HL-60/S4 treated with retinoic acid at 250 ng/mL for 4 days and 3 days (cell line): ENCODE data around the gene ATF7.

ENCODE experiments used
- in situ Hi-C: fragments of 300-500 bp; cut with MboI; formaldehyde crosslinking; loops from 2 replicates; pipeline ENCODE4 v1.7.0; 2022; ENCODE audit warnings: low sequenced_read_pairs

The ATF7 gene

GRCh38 chr12:53532524-53533445, 93.4 kb downstream of the ATF7 start:
- in situ Hi-C loops = no loop called here

- in situ Hi-C loops = no loop called here
Observed at GRCh38 chr12:53532021-53532420, 94.2 kb downstream of the ATF7 start.

GRCh38 chr12:53530920-53531319, 95.3 kb downstream of the ATF7 start:
- in situ Hi-C loops = no loop called here

- in situ Hi-C loops = no loop called here
Observed at GRCh38 chr12:53530061-53530460, 96.1 kb downstream of the ATF7 start.

GRCh38 chr12:53524476-53524875, 101.7 kb downstream of the ATF7 start:
- in situ Hi-C loops = no loop called here

- in situ Hi-C loops = no loop called here
Observed at GRCh38 chr12:53523131-53523530, 103.1 kb downstream of the ATF7 start.

- in situ Hi-C loops = no loop called here
Observed at GRCh38 chr12:53518381-53518780, 107.8 kb downstream of the ATF7 start.

GRCh38 chr12:53516758-53517455, 109.3 kb downstream of the ATF7 start:
- in situ Hi-C loops = no loop called here

GRCh38 chr12:53515291-53515680, 110.9 kb downstream of the ATF7 start:
- in situ Hi-C loops = no loop called here

GRCh38 chr12:53514628-53515290, 111.4 kb downstream of the ATF7 start:
- in situ Hi-C loops = no loop called here

- in situ Hi-C loops = no loop called here
Observed at GRCh38 chr12:53513712-53514410, 112.3 kb downstream of the ATF7 start.

GRCh38 chr12:53510181-53510812, 115.9 kb downstream of the ATF7 start:
- in situ Hi-C loops = no loop called here

- in situ Hi-C loops = no loop called here
Observed at GRCh38 chr12:53508534-53509170, 117.5 kb downstream of the ATF7 start.

- in situ Hi-C loops = no loop called here
Observed at GRCh38 chr12:53507603-53507885, 118.6 kb downstream of the ATF7 start.

GRCh38 chr12:53506881-53507602, 119.1 kb downstream of the ATF7 start, which contains the start of gene NPFF:
Gene NPFF (minus strand): TSS chr12:53507484. CDS start chr12:53507474, 10 bp downstream.
- in situ Hi-C loops = no loop called here

GRCh38 chr12:53506450-53506785, 119.8 kb downstream of the ATF7 start:
- in situ Hi-C loops = no loop called here

- in situ Hi-C loops = no loop called here
Observed at GRCh38 chr12:53505555-53506449, 120.4 kb downstream of the ATF7 start.

GRCh38 chr12:53505086-53505485, 121.1 kb downstream of the ATF7 start:
- in situ Hi-C loops = no loop called here
